ENCODE results near the gene PTS. TPM values are rescaled to one million over a fixed set of nuclear protein-coding genes. Genes with fewer than 3 reads are reported as not detected.

The PTS gene
- total RNA-seq, 3 donors from 2014 or later = 21.8 to 40.4 (median 38.7) TPM

DNA sequence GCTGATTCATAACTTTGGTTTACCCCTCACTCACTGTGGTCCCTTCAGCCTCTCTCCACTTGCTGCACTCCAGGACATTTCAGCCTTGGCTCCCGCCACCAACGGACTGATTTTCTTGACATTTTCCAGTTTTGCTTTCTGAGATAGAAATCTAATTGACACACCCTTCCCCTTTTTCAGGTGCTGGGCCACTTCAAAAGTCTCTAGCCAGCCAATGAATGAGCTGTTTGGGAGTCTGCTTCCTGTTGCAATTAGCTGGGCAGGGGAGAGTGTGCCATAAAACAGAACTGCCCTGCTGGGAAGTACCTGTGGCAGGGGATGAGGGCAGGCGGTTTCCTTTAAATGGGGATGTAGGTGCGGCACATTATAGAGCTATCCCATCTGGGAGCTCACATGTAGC, 55.5 kb downstream of the PTS start:
- Histone ChIP-seq H3K4me1 (no peaks in the 10 kb centered on the region), H3K27me3 (no peaks in the 10 kb centered on the region), H3K36me3 (no peaks in the 10 kb centered on the region), H3K27ac (no peak overlapping the region), H3K9me3 (no peaks in the 10 kb centered on the region), H3K4me3 (no peak overlapping the region)
- intact Hi-C loops (cut with DNase I; ENCODE audit: low total_unique reads) = loop anchor here (5.0 kb wide), 1 partner anchor 59 kb away; no protein-coding TSS in a partner anchor
- DNase-seq (ENCODE audit: low spot score in 2 of 2) = no peak
- TF ChIP-seq, protein P1, sequence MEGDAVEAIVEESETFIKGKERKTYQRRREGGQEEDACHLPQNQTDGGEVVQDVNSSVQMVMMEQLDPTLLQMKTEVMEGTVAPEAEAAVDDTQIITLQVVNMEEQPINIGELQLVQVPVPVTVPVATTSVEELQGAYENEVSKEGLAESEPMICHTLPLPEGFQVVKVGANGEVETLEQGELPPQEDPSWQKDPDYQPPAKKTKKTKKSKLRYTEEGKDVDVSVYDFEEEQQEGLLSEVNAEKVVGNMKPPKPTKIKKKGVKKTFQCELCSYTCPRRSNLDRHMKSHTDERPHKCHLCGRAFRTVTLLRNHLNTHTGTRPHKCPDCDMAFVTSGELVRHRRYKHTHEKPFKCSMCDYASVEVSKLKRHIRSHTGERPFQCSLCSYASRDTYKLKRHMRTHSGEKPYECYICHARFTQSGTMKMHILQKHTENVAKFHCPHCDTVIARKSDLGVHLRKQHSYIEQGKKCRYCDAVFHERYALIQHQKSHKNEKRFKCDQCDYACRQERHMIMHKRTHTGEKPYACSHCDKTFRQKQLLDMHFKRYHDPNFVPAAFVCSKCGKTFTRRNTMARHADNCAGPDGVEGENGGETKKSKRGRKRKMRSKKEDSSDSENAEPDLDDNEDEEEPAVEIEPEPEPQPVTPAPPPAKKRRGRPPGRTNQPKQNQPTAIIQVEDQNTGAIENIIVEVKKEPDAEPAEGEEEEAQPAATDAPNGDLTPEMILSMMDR (IDR thresholded peaks at IDR 0.05) = no peak
- TF ChIP-seq POLR2AphosphoS5 (IDR thresholded peaks at IDR 0.05) = no peak
- TF ChIP-seq POLR2A (IDR thresholded peaks at IDR 0.05) = no peak

Other genes starting within 250 kb of the PTS start
- 10 to 100 TPM; 26.9 to 30.9 (median 27.5) TPM for gene DLAT, start 201.0 kb upstream of the PTS start, total RNA-seq
- gene PIH1D2, start 152.4 kb upstream of the PTS start, total RNA-seq = 1 to 10 TPM; 1.3 to 5.4 (median 3.3) TPM
- 10 to 100 TPM; 13.1 to 16.1 (median 14.7) TPM for gene NKAPD1, start 152.1 kb upstream of the PTS start, total RNA-seq
- 10 to 100 TPM; 31.9 to 48.8 (median 40.5) TPM for gene TIMM8B, start 139.7 kb upstream of the PTS start, total RNA-seq
- gene SDHD, start 139.6 kb upstream of the PTS start, total RNA-seq = 100 to 1,000 TPM; 108 to 122 (median 109) TPM
- 10 to 100 TPM in 2 of 3 donors, 1 to 10 TPM in 1; 8.2 to 21.0 (median 16.8) TPM for gene IL18, start 62.3 kb upstream of the PTS start, total RNA-seq
- gene TEX12, start 59.1 kb upstream of the PTS start, total RNA-seq = 1 to 10 TPM in 2 of 3 donors, not detected in 1; 1.2 to 1.3 TPM
- 10 to 100 TPM in 1 of 3 donors, 1 to 10 TPM in 2; 3.4 to 10.8 (median 5.2) TPM for gene BCO2, start 50.9 kb upstream of the PTS start, total RNA-seq
- gene PLET1, start 34.4 kb downstream of the PTS start, total RNA-seq = not detected